ENCODE results near the gene KRTAP5-3. TPM values are rescaled to one million over a fixed set of nuclear protein-coding genes. Genes with fewer than 3 reads are reported as not detected.

Gene KRTAP5-3
- total RNA-seq, 1 experiment from 2014 or later, result not detected

DNA sequence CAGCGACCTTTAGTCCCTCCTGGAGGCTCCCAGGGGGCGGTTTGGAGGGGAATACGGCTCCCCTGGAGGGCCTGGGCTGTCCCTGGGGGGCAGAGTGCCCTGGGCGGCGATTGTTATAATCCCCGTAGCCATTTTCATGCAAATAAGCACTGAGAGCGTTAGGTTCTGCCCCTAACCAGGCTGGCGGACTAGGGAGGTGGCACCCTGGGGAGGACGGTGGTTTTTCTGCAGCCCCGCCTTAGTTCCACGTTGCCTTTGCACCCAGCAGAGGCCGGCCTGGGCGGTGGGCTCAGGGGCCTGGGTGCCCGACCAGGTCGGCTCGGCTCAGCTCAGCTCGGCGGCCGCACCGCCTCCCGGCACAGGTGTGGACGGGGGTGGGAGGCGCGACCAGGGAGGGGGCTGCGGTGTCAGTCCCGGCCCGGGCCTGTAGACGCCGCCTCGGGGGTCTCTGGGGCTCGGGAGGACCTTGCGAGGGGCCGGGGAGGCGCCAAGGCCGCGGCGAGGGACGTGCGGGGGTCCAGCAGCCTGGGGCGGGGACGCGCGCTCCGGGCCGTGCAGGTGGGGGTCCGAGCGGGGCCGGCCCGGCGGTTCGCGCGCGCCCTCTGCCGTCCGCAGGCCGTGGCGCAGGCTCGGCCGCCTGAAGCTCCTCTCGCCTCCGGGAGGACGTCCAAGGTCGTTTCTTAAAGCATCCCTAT, 33.9 kb downstream of the KRTAP5-3 start:
- peaks cover 9% of the 10 kb centered on the region for H3K4me1 Mint-ChIP-seq (ENCODE audit: insufficient read depth, unreplicated experiment)
- H3K36me3 Mint-ChIP-seq (ENCODE audit: insufficient read depth, unreplicated experiment), result peaks cover 8% of the 10 kb centered on the region
- no peak overlapping the region for H3K27ac Mint-ChIP-seq (ENCODE audit: low read depth, unreplicated experiment)
- POLR2A ChIA-PET, result interaction anchor here (0.5 to 2.6 kb wide), 8 partner anchors 14 to 264 kb away, joined by 3 to 16 read pairs (median 4); no protein-coding TSS in a partner anchor
- intact Hi-C loops (cut with micrococcal nuclease), result loop anchor here (1.0 kb wide), 2 partner anchors 15 to 28 kb away; no protein-coding TSS in a partner anchor
- no peaks in the 10 kb centered on the region for H3K27me3 Mint-ChIP-seq (ENCODE audit: insufficient read depth, unreplicated experiment)
- CTCF ChIA-PET, result interaction anchor here (0.6 to 2.9 kb wide), 30 partner anchors 10 to 1230 kb away, joined by 3 to 94 read pairs (median 4); partner anchors contain the start of genes KRTAP5-1, KRTAP5-2 and TOLLIP
- BruUV-seq (replicated peaks), result no TSS peak
- DNase-seq (ENCODE audit: unreplicated experiment), result peak; percentile 27
- H3K9me3 Mint-ChIP-seq (ENCODE audit: unreplicated experiment), result peaks cover 15% of the 10 kb centered on the region
- H3K4me3 Mint-ChIP-seq (ENCODE audit: unreplicated experiment), result peak overlapping the region; percentile 42
- TF ChIP-seq CTCF (IDR thresholded peaks at IDR 0.05; ENCODE audit: unreplicated experiment), result peak; percentile 90

DNA sequence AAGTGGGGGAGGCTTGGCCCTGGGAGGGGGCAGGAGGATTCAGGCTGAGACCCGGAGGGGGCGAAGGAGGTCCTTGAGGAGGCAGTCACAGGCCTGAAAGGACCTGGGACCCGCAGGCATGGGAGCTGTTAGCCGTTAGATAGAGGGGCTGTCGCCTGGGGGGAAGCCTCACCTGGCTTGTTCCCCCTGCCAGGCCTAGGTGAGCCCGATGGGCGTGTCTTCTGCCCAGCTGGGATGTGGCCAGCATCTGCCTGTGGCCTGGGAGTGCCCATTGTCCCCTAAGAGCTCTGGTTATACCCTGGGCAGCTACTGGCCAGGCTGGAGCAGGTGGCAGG, 34.4 kb downstream of the KRTAP5-3 start:
- intact Hi-C loops (cut with micrococcal nuclease), result loop anchor here (1.0 kb wide), 2 partner anchors 15 to 28 kb away; no protein-coding TSS in a partner anchor

DNA sequence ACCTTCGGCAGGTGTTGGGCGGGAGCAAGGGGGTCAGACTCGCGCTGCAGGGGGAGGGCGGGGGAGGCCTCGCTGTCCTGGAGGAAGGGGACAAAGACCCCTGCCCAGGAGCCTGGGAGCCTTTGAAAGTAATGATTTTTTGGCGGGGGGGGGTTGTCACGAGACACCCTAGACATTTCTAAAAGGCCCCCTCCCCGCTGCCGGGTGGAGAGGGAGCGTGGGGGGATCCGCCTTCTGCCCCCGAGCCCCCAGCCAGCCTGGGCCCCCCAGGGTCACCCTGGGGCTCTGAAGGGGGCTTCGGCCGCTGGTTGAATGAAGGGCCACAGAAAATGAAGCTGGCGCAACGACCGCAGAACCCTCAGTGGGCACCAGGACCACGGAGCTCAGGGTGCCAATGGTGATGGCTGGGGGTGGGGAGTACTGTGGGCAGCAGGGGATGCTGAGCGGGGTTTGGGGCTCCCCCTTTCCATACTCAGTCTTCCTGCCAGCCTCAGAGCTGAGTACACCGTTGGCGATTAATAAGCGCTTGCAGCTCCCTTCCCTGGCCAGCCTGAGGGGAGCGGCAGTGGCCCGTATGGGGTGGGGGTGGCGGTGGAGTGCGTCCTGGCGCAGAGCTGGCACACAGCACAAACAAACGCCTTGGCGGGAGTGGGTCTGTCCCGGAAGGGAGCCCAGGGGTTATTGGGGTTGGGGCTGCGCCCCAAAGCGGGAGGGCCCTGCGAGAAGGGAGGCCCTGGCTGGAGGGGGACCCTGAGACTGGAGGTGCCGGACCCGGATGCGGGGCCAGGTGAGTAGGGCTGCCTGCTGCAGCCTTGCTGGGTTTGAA, 35.0 kb downstream of the KRTAP5-3 start:
- intact Hi-C loops (cut with micrococcal nuclease), result no loop called here

More for the DNA sequence above, 34.4 kb downstream of the KRTAP5-3 start:
- POLR2A ChIA-PET, result interaction anchor here (0.5 to 2.6 kb wide), 5 partner anchors 15 to 56 kb away, joined by 3 to 16 read pairs (median 3); no protein-coding TSS in a partner anchor
- peaks cover 10% of the 10 kb centered on the region for H3K9me3 Mint-ChIP-seq (ENCODE audit: unreplicated experiment)
- H3K27me3 Mint-ChIP-seq (ENCODE audit: insufficient read depth, unreplicated experiment), result no peaks in the 10 kb centered on the region
- H3K4me1 Mint-ChIP-seq (ENCODE audit: insufficient read depth, unreplicated experiment), result peaks cover 13% of the 10 kb centered on the region
- no peak for DNase-seq (ENCODE audit: unreplicated experiment)
- H3K36me3 Mint-ChIP-seq (ENCODE audit: insufficient read depth, unreplicated experiment), result peaks cover 11% of the 10 kb centered on the region
- CTCF ChIA-PET, result interaction anchor here (0.5 to 2.9 kb wide), 15 partner anchors 8 to 1125 kb away, joined by 3 to 94 read pairs (median 8); no protein-coding TSS in a partner anchor
- BruUV-seq (replicated peaks), result no TSS peak
- peak overlapping the region; percentile 42 for H3K4me3 Mint-ChIP-seq (ENCODE audit: unreplicated experiment)
- TF ChIP-seq CTCF (IDR thresholded peaks at IDR 0.05; ENCODE audit: unreplicated experiment), result no peak
- H3K27ac Mint-ChIP-seq (ENCODE audit: low read depth, unreplicated experiment), result no peak overlapping the region

More for the DNA sequence above, 35.0 kb downstream of the KRTAP5-3 start:
- CTCF ChIA-PET, result interaction anchor here (0.5 to 2.9 kb wide), 11 partner anchors 9 to 1125 kb away, joined by 3 to 94 read pairs (median 8); no protein-coding TSS in a partner anchor
- TF ChIP-seq CTCF (IDR thresholded peaks at IDR 0.05; ENCODE audit: unreplicated experiment), result no peak
- Mint-ChIP-seq H3K36me3 (ENCODE audit: insufficient read depth, unreplicated experiment) (peaks cover 8% of the 10 kb centered on the region), H3K4me1 (ENCODE audit: insufficient read depth, unreplicated experiment) (peaks cover 13% of the 10 kb centered on the region), H3K9me3 (ENCODE audit: unreplicated experiment) (peaks cover 4% of the 10 kb centered on the region), H3K27me3 (ENCODE audit: insufficient read depth, unreplicated experiment) (no peaks in the 10 kb centered on the region), H3K4me3 (ENCODE audit: unreplicated experiment) (peak overlapping the region; percentile 42), H3K27ac (ENCODE audit: low read depth, unreplicated experiment) (no peak overlapping the region)
- DNase-seq (ENCODE audit: unreplicated experiment), result no peak
- no TSS peak for BruUV-seq (replicated peaks)
- POLR2A ChIA-PET, result interaction anchor here (0.9 to 2.6 kb wide), 3 partner anchors 14 to 26 kb away, joined by 3 to 16 read pairs (median 4); no protein-coding TSS in a partner anchor

Measured in MCF 10A (cell line).